Measurements from ENCODE around the gene HTR4. TPM values are rescaled to one million over a fixed set of nuclear protein-coding genes. Genes with fewer than 3 reads are reported as not detected.

The HTR4 gene
- total RNA-seq, 2 experiments from 2014 or later = not detected

DNA sequence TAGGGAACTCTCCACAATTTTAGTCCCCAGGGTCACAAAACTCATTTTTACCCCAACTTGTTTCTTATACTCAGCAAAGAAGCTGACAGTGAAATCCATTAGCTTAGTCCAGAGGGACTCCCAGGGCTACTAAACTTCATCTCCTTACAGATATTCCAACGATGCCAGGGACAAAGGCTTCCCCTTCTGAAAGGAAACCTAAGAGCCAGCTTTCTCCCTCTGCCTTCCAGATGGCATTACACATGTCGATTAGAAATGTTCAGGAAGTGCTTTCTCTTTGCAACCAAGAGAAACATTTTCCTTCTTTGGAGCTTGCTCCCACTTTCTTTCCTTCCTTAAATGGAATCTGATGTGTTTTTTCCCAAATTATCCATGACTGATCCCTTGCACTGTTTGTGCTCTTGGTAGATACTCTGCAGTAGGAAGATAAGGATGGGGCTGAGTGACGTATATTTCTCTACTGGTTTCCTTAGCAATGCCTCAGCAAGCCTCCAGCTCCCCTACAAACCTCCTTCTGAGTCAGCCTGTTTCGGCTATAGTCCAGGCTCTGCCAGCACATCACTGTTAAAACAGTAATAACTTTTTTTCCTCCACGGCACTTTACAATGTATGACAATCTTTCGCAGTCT, 43.0 kb upstream of the HTR4 start:
- intact Hi-C loops (cut with micrococcal nuclease) = no loop called here
- Mint-ChIP-seq H3K27ac (no peak overlapping the region), H3K4me3 (no peak overlapping the region), H3K36me3 (ENCODE audit: low read depth) (peaks cover 4% of the 10 kb centered on the region), H3K4me1 (ENCODE audit: low read depth) (peaks cover 4% of the 10 kb centered on the region), H3K9me3 (peaks cover 7% of the 10 kb centered on the region), H3K27me3 (peaks cover 26% of the 10 kb centered on the region)
- ChIA-PET CTCF (interaction anchor here (1.3 to 2.5 kb wide), 3 partner anchors 10 to 44 kb away, joined by 3 to 10 read pairs (median 8); no protein-coding TSS in a partner anchor), POLR2A (no interaction called here)
- DNase-seq = no peak
- no peak for TF ChIP-seq CTCF (IDR thresholded peaks at IDR 0.05)
- ATAC-seq = no peak

DNA sequence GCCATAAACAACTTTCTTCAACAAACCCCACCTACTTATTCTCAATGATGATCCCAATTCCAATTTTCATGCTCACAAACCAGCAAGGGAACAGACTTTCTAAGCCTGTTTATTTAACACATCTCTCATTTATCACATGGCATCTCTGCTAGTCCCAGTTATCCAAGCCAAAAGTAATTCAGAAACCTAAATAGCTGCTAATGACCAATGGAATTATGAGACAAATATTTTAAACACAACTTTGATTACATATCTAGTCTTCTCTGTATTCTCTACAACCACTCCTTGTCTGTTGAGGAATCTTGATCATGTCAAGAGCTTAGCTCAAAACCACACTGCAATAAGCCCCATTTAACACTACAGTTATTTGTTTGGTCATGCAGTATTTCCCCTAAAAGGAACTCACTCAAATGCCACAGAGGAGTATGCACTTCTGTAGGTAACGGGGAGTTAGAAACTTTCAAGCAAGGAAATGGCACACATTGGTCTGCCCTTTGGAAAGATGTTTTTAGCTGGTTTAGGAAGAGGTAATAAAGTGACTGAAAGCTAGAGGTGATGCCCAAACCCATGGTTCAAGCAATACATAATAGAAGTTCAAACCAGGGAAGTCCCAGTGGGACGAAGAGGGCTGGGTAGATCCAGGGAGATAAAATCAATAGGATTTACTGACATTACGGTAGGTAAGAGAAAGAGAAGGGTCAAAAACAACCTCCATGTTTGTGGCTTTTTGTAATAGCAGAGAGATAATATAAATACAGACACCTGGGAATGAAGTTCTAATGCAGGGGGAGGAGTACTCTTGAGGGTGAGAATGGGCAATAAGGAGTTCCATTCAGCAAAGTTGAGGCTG, 42.1 kb upstream of the HTR4 start:
- ChIA-PET CTCF (interaction anchor here (1.3 to 2.5 kb wide), 3 partner anchors 10 to 45 kb away, joined by 3 to 10 read pairs (median 8); no protein-coding TSS in a partner anchor), POLR2A (no interaction called here)
- DNase-seq (no peak), ATAC-seq (no peak)
- Mint-ChIP-seq H3K4me3 (no peak overlapping the region), H3K9me3 (peaks cover under 1% of the 10 kb centered on the region), H3K36me3 (ENCODE audit: low read depth) (no peaks in the 10 kb centered on the region), H3K27me3 (peaks cover 21% of the 10 kb centered on the region), H3K4me1 (ENCODE audit: low read depth) (no peaks in the 10 kb centered on the region), H3K27ac (no peak overlapping the region)
- intact Hi-C loops (cut with micrococcal nuclease) = no loop called here
- TF ChIP-seq CTCF (IDR thresholded peaks at IDR 0.05) = no peak

GRCh38 chr5:148690945-148691344, 36.6 kb upstream of the HTR4 start:
- H3K4me3 Mint-ChIP-seq = no peak overlapping the region
- H3K9me3 Mint-ChIP-seq = peaks cover 6% of the 10 kb centered on the region
- TF ChIP-seq CTCF (IDR thresholded peaks at IDR 0.05) = no peak
- H3K27me3 Mint-ChIP-seq = peaks cover 18% of the 10 kb centered on the region
- H3K36me3 Mint-ChIP-seq (ENCODE audit: low read depth) = no peaks in the 10 kb centered on the region
- H3K27ac Mint-ChIP-seq = no peak overlapping the region
- intact Hi-C loops (cut with micrococcal nuclease) = no loop called here
- no peaks in the 10 kb centered on the region for H3K4me1 Mint-ChIP-seq (ENCODE audit: low read depth)
- no peak for ATAC-seq
- DNase-seq = no peak
- POLR2A ChIA-PET = no interaction called here
- CTCF ChIA-PET = no interaction called here

DNA sequence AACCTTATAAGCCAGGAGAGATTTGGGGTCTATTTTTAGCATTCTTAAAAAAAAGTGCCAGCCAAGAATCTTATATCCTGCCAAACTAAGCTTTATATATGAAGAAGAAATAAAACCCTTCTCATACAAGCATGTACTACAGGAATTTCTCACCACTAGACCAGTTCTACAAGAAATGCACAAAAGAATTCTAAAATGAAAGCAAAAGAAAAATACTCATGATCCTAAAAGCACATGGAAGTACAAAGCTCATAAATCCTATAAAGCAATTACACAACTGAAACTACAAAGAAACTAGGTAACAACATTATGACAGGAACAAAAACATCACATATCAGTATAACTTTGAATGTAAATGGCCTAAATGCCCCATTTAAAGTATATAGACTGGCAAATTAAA, 34.5 kb upstream of the HTR4 start:
- DNase-seq = no peak
- Mint-ChIP-seq H3K27ac (no peak overlapping the region), H3K4me3 (no peak overlapping the region), H3K27me3 (peaks cover 15% of the 10 kb centered on the region), H3K36me3 (ENCODE audit: low read depth) (no peaks in the 10 kb centered on the region), H3K4me1 (ENCODE audit: low read depth) (peaks cover 4% of the 10 kb centered on the region), H3K9me3 (peaks cover 6% of the 10 kb centered on the region)
- intact Hi-C loops (cut with micrococcal nuclease) = no loop called here
- POLR2A ChIA-PET = no interaction called here
- CTCF ChIA-PET = interaction anchor here (1.1 to 1.3 kb wide), 2 partner anchors 9 to 42 kb away, joined by 3 read pairs; no protein-coding TSS in a partner anchor
- no peak for TF ChIP-seq CTCF (IDR thresholded peaks at IDR 0.05)
- ATAC-seq = no peak

DNA sequence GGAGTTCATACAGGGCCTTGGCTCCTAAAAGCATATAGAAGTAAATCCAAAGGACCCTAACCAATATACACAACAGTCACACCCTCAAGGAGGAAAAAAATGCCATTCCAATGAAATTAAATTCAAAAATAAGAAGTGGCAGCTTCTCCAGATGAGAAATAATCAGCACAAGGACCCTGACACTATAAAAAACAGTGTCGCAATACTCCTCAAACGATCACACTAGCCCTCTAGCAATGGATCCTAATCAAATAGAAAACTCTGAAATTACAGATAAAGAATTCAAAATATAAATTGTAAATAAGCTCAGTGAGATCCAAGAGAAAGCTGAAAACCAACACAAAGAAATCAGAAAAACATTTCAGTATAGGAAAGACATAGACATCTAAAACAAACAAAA, 33.5 kb upstream of the HTR4 start:
- peaks cover 6% of the 10 kb centered on the region for H3K4me1 Mint-ChIP-seq (ENCODE audit: low read depth)
- DNase-seq (no peak), ATAC-seq (no peak)
- no peak for TF ChIP-seq CTCF (IDR thresholded peaks at IDR 0.05)
- ChIA-PET CTCF (interaction anchor here (1.2 to 1.3 kb wide), 2 partner anchors 8 to 43 kb away, joined by 3 to 4 read pairs; no protein-coding TSS in a partner anchor), POLR2A (no interaction called here)
- H3K4me3 Mint-ChIP-seq = no peak overlapping the region
- H3K27me3 Mint-ChIP-seq = peaks cover 20% of the 10 kb centered on the region
- H3K27ac Mint-ChIP-seq = no peak overlapping the region
- intact Hi-C loops (cut with micrococcal nuclease) = no loop called here
- H3K9me3 Mint-ChIP-seq = peaks cover 6% of the 10 kb centered on the region
- H3K36me3 Mint-ChIP-seq (ENCODE audit: low read depth) = no peaks in the 10 kb centered on the region

Measured in activated CD8-positive, alpha-beta T cell treated with anti-CD3 and anti-CD28 coated beads for 36 hours (primary cell).